Measurements from ENCODE around the gene BSND.

DNA sequence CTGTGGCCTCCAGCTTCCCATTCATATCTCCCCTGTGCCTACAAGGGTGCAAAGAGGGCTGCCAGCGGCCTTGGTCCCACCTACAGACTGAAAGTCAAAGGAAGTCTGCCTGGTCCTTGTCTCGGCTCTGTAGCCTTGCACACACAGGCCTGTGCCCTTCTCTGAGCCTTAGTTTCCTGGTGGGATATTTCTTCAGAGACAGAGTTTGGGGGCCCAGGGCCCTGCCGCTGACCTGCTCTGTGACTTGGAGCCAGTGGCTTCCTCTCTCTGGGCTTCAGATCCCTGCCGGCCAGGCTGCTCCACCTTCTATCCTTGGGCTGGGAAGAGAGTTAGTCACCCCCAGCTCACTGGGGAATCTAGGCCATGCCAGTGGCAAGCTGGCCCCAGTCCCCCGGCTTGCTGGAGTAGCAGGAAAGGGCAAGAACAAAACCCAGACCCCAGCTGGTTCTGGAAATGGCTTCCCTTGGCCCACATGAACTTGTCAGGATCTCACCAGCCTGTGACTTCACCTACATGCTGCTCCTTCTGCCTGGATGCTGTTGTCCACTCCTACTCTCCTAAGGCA lies 19.3 kb upstream of the BSND start:
- TF ChIP-seq, protein P1, sequence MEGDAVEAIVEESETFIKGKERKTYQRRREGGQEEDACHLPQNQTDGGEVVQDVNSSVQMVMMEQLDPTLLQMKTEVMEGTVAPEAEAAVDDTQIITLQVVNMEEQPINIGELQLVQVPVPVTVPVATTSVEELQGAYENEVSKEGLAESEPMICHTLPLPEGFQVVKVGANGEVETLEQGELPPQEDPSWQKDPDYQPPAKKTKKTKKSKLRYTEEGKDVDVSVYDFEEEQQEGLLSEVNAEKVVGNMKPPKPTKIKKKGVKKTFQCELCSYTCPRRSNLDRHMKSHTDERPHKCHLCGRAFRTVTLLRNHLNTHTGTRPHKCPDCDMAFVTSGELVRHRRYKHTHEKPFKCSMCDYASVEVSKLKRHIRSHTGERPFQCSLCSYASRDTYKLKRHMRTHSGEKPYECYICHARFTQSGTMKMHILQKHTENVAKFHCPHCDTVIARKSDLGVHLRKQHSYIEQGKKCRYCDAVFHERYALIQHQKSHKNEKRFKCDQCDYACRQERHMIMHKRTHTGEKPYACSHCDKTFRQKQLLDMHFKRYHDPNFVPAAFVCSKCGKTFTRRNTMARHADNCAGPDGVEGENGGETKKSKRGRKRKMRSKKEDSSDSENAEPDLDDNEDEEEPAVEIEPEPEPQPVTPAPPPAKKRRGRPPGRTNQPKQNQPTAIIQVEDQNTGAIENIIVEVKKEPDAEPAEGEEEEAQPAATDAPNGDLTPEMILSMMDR (IDR thresholded peaks at IDR 0.05; ENCODE audit: low read length) = no peak
- no peak for TF ChIP-seq EZH2 (IDR thresholded peaks at IDR 0.05; ENCODE audit: borderline replicate concordance, low read length)
